HEK293T (cell line): Measurements from ENCODE around the gene PARM1.

Experiments used
- CTCF ChIA-PET: fragments of 350-600 bp; formaldehyde crosslinking; extraction: SDS; loops from one replicate; lab custom pipeline; 2021; ENCODE audit warnings: antibody characterized with exemption, inconsistent platforms; lab: Yijun Ruan, JAX
- POLR2A ChIA-PET: fragments of 350-600 bp; formaldehyde crosslinking; extraction: SDS; loops from one replicate; lab custom pipeline; 2020; ENCODE audit warnings: antibody characterized with exemption, inconsistent platforms; lab: Yijun Ruan, JAX
- DNase-seq: peaks from one replicate; pipeline ENCODE4 v3.0.0; 2012; ENCODE audit warnings: mixed read lengths; ENCODE audit errors: extremely low spot score
- ARNT ChIP-seq: fragments of 450-650 bp; IDR thresholded peaks from 2 replicates; pipeline ENCODE4 v1.6.1; 2017; ENCODE audit warnings: mild to moderate bottlenecking
- BHLHE40 ChIP-seq: fragments of 450-650 bp; IDR thresholded peaks from 2 replicates; pipeline ENCODE4 v1.6.1; 2016; ENCODE audit warnings: mild to moderate bottlenecking, moderate library complexity, borderline replicate concordance
- CTBP1 ChIP-seq: fragments of 450-650 bp; IDR thresholded peaks from 2 replicates; pipeline ENCODE4 v1.6.1; 2016; ENCODE audit warnings: borderline replicate concordance
- ELF4 ChIP-seq: fragments of 450-650 bp; IDR thresholded peaks from 2 replicates; pipeline ENCODE4 v1.6.1; 2017; ENCODE audit warnings: antibody characterized with exemption
- FOXA1 ChIP-seq: fragments of 450-650 bp; IDR thresholded peaks from 2 replicates; pipeline ENCODE4 v1.6.1; 2016; ENCODE audit warnings: mild to moderate bottlenecking
- FOXK2 ChIP-seq: fragments of 450-650 bp; IDR thresholded peaks from 2 replicates; pipeline ENCODE4 v1.6.1; 2016; ENCODE audit warnings: mild to moderate bottlenecking
- FOXM1 ChIP-seq: fragments of 450-650 bp; IDR thresholded peaks from 2 replicates; pipeline ENCODE4 v1.6.1; 2017; ENCODE audit warnings: mild to moderate bottlenecking, borderline replicate concordance
- HDGF ChIP-seq: fragments of 450-650 bp; IDR thresholded peaks from 2 replicates; pipeline ENCODE4 v1.6.1; 2017; ENCODE audit warnings: antibody characterized with exemption, borderline replicate concordance
- L3MBTL2 ChIP-seq: fragments of 450-650 bp; conservative IDR thresholded peaks from 2 replicates; pipeline ENCODE4 v1.6.1; 2016; ENCODE audit warnings: mild to moderate bottlenecking
- LEF1 ChIP-seq: fragments of 450-650 bp; IDR thresholded peaks from 2 replicates; pipeline ENCODE4 v1.6.1; 2017; ENCODE audit warnings: mild to moderate bottlenecking, borderline replicate concordance
- NFRKB ChIP-seq: fragments of 450-650 bp; IDR thresholded peaks from 2 replicates; pipeline ENCODE4 v1.6.1; 2016; ENCODE audit warnings: mild to moderate bottlenecking, moderate library complexity
- SP1 ChIP-seq: fragments of 450-650 bp; IDR thresholded peaks from 2 replicates; pipeline ENCODE4 v1.6.1; 2017
- SUZ12 ChIP-seq: fragments of 450-650 bp; IDR thresholded peaks from 2 replicates; pipeline ENCODE4 v1.6.1; 2016; ENCODE audit warnings: mild to moderate bottlenecking
- TARDBP ChIP-seq: fragments of 450-650 bp; IDR thresholded peaks from 2 replicates; pipeline ENCODE4 v1.6.1; 2016
- ZNF384 ChIP-seq: fragments of 450-650 bp; IDR thresholded peaks from 2 replicates; pipeline ENCODE4 v1.6.1; 2016
- TF ChIP-seq, protein P1 (sequence below): fragments of 450-650 bp; IDR thresholded peaks from 2 replicates; pipeline ENCODE4 v1.6.1; 2016

PARM1 gene

DNA sequence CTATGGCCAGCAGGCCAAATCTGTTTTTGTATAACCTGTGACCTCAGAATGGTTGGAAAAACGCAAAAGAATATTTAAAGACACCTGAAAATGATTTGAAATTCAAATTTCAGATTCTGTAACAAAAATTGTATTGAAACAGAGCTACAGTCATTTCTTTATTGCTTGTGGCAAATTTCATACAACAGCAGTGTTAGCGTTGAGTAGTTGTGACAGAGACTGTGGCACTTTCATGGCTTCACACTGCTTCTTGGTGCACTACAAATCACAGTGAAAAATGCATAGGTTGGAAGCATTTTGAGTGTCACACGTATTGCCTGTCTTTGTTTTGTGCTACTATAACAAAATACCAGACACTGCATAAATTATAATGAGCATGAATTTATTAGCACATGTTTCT, 12.2 kb upstream of the PARM1 start:
- DNase-seq, result no peak
- ChIA-PET CTCF (no interaction called here), POLR2A (no interaction called here)
- TF ChIP-seq ELF4 (no peak), TARDBP (no peak), ZNF384 (no peak), SP1 (no peak), SUZ12 (no peak), NFRKB (no peak), FOXM1 (no peak), HDGF (no peak), LEF1 (no peak), FOXK2 (no peak), L3MBTL2 (no peak), FOXA1 (no peak)
- TF ChIP-seq, protein P1, sequence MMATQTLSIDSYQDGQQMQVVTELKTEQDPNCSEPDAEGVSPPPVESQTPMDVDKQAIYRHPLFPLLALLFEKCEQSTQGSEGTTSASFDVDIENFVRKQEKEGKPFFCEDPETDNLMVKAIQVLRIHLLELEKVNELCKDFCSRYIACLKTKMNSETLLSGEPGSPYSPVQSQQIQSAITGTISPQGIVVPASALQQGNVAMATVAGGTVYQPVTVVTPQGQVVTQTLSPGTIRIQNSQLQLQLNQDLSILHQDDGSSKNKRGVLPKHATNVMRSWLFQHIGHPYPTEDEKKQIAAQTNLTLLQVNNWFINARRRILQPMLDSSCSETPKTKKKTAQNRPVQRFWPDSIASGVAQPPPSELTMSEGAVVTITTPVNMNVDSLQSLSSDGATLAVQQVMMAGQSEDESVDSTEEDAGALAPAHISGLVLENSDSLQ, result no peak

DNA sequence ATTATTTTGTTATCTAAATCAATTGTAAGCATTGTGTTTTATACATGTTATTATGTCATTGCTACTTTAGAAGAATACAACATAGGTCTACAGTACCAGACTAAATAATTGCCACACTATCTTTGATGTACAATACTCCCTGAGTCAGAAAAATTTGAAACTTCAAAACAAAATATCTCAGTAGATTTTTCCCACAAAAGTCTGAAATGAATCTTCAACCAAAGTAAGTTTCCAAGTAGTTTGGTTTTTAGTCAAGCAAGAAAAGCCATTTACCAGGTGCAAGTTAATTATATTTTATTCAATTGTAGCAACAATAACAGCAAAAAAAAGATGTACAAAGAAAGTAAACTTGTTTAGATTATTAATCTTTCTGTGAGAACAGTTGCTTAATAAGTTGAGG, 11.4 kb upstream of the PARM1 start:
- no peak for DNase-seq
- POLR2A ChIA-PET, result no interaction called here
- TF ChIP-seq, protein P1, result no peak
- no peak for TF ChIP-seq FOXK2
- CTCF ChIA-PET, result no interaction called here

DNA sequence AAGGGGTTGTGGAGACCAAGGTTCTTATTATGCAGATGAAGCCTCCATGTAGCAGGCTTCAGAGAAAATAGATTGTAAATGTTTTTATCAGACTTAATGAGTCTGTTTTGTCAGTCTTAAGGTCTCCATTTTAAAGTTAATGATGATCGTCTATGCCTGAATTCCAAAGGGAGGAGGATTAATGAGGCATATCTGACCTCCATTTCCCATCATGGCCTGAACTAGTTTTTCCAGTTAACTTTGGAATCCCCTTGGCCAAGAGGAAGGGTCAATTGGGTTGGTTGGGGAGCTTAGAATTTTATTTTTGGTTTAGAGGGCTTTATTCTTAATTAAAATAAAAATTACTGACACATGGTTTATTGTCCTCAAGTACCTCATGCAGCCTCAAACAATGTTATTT, 6.9 kb upstream of the PARM1 start:
- ChIA-PET POLR2A (no interaction called here), CTCF (no interaction called here)
- TF ChIP-seq, protein P1, result no peak
- TF ChIP-seq L3MBTL2, result no peak
- TF ChIP-seq FOXM1, result no peak
- no peak for TF ChIP-seq TARDBP
- no peak for TF ChIP-seq ARNT
- TF ChIP-seq BHLHE40, result no peak
- TF ChIP-seq FOXA1, result no peak
- TF ChIP-seq CTBP1, result no peak
- no peak for TF ChIP-seq HDGF
- no peak for TF ChIP-seq SUZ12
- DNase-seq, result no peak

DNA sequence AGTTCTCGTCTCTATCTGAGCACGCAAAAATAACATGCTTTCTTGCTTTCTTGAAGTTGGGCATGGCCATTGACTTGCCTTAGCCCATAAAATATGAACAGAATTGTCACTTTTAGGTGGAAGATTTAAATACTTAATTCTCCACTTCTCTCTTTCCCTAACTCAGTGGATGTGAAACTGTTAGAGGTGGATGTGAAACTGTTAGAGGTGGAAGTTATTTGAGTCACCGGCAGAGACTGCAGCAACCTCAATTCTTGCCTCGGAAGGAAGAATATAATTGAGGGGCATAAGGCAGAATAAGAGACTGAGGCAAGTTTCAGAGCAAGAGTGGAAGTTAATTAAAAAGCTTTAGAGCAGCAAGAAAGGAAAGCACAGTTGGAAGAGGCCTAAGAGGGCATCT, 2.8 kb upstream of the PARM1 start:
- ChIA-PET CTCF (no interaction called here), POLR2A (no interaction called here)
- no peak for TF ChIP-seq LEF1
- TF ChIP-seq L3MBTL2, result no peak
- no peak for TF ChIP-seq SP1
- no peak for TF ChIP-seq SUZ12
- no peak for TF ChIP-seq FOXK2
- no peak for TF ChIP-seq FOXA1
- no peak for TF ChIP-seq BHLHE40
- no peak for TF ChIP-seq TARDBP
- no peak for DNase-seq

DNA sequence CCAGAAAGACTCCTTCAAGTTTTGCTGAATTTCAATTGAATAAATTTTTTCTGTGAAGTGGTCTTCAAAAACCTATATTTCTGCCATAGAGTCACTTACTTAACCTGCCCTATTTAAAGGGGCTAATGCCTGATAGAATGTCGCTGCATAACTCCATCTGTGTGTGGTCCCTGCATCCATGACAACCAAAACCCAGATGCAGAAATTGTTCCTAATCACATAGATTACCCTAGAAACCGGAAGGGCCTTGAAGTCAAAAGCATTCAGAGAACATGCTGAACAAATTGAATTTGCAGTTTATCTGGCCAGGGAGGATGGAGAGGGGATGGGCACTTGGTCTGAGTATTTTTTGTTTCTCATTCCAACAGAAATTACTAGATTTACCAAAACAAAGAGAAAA, 1.5 kb upstream of the PARM1 start:
- CTCF ChIA-PET, result no interaction called here
- no peak for TF ChIP-seq CTBP1
- no peak for TF ChIP-seq ZNF384
- TF ChIP-seq HDGF, result no peak
- TF ChIP-seq FOXK2, result no peak
- no peak for TF ChIP-seq ELF4
- no peak for TF ChIP-seq BHLHE40
- TF ChIP-seq NFRKB, result no peak
- TF ChIP-seq FOXM1, result no peak
- TF ChIP-seq TARDBP, result no peak
- TF ChIP-seq, protein P1, result no peak
- no peak for TF ChIP-seq L3MBTL2
- TF ChIP-seq SUZ12, result no peak
- TF ChIP-seq SP1, result no peak
- no peak for TF ChIP-seq LEF1
- no peak for TF ChIP-seq ARNT
- TF ChIP-seq FOXA1, result no peak
- POLR2A ChIA-PET, result no interaction called here
- no peak for DNase-seq

DNA sequence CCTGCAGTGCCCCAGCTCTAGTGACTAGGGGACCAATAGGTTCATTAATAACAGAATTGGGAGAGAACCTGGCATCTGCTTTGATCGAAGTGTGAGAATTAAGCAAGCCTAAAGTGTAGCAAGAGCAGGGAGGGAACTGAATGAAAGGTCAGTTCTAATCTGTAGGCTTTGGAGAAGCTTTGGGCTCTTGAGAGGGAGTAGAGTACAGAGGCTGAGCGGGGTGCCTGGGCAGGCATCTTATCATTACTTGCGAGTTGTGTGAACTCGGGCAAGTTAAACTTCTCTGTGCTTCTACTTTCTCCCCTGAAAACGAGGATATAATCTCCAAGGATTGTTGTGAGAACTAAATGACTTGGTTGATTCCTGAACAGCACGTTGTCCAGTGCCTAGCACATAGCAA, 906 bp upstream of the PARM1 start:
- DNase-seq, result no peak
- no peak for TF ChIP-seq FOXK2
- no peak for TF ChIP-seq ELF4
- no peak for TF ChIP-seq FOXA1
- no peak for TF ChIP-seq SUZ12
- no peak for TF ChIP-seq LEF1
- TF ChIP-seq ZNF384, result no peak
- TF ChIP-seq, protein P1, result no peak
- no peak for TF ChIP-seq ARNT
- no peak for TF ChIP-seq CTBP1
- no peak for TF ChIP-seq BHLHE40
- TF ChIP-seq L3MBTL2, result no peak
- no peak for TF ChIP-seq FOXM1
- TF ChIP-seq HDGF, result no peak
- no peak for TF ChIP-seq TARDBP
- TF ChIP-seq SP1, result no peak
- CTCF ChIA-PET, result interaction anchor here (0.7 to 1.5 kb wide), 6 partner anchors 12 to 610 kb away, joined by 3 to 6 read pairs (median 4); no protein-coding TSS in a partner anchor
- POLR2A ChIA-PET, result no interaction called here
